A172 (cell line): ENCODE measurements around the gene DOCK7. TPM values are rescaled to one million over a fixed set of nuclear protein-coding genes. Genes with fewer than 3 reads are reported as not detected.
A peak's percentile ranks its signal among the peaks of the same experiment; 100 is the strongest.

Experiments used
- DNase-seq: peaks from one replicate; pipeline ENCODE4 v3.0.0-alpha.2; 2015; ENCODE audit warnings: low spot score
- total RNA-seq: library from RNA; depleted of rRNA; stranded (reverse); fragments of >200 nt; shearing (Covaris generic); gene quantifications from 2 replicates; pipeline ENCODE4 v1.2.3, GENCODE V29; 2014; rRNA removed

The DOCK7 gene
- total RNA-seq, 1 experiment from 2014 or later, result 70.2 TPM

GRCh38 chr1:62417351-62417999 lies 270.7 kb downstream of the DOCK7 start:
- no peak for DNase-seq

DNA sequence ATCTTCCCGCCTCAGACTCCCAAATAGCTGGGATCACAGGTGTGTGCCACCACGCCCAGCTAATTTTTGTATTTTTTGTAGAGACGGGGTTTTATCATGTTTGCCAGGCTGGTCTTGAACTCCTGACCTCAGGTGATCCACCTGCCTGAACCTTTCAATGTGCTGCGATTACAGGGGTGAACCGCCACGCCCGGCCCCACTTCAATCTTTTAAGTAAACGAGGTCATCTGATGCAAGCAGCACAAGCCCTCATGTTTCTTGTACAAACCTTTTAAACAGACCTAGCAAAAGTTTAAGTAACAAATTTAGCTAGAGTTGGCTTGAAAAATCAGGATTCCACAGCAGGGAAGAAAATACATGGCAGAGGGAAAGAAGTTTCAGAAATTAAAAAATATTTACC lies 272.5 kb downstream of the DOCK7 start:
- DNase-seq, result no peak

DNA sequence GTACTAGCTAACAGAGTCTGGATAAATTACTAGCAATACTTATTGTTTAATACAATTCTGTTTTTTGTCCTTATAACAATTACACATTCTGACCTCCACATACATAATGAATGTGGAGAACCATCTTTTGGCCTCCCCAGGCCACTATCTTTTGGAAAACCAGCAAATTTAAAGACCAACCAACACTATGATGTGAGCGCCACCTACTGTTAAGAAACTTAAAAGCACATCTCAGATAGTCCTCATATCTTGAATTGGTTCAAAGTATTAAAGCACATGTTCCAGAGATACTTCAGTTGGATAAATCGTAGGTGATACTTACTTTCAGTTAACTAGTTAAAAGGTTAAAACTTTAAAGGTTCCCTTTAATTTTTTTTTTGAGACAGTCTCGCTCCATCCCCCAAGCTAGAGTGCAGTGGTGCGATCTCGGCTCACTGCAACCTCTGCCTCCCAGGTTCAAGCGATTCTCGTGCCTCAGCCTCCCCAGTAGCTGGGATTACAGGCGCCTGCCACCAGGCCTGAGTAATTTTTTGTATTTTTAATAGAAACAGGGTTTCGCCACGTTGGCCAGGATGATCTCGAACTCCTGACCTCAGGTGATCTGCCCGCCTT lies 280.7 kb downstream of the DOCK7 start:
- peak; percentile 54 for DNase-seq

DNA sequence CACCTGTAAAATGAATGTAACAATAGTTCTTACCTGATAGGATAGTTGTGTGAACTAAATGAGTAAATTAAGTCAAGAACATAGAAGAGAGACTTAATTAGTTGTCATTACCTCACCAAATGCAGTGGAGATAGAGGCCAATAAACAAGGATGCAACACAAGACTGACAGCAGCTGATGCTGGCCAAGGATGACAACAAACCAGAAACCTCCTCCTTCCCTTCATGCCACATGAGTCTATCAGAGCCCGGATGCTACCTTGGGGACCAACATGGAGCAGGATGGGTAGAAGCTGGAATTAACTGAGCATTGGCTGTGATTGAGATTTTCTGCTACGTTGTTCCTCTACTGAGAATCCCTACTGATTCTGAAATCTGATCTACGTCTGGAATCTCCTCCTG lies 281.6 kb downstream of the DOCK7 start:
- no peak for DNase-seq

- DNase-seq, result no peak
These were observed 282.9 kb downstream of the DOCK7 start for GRCh38 chr1:62405247-62405646.

Other genes with a start within 250 kb of the DOCK7 start
- gene ANGPTL3, start 90.9 kb downstream of the DOCK7 start, total RNA-seq, result not detected in 2 replicates
- gene ATG4C, start 95.7 kb upstream of the DOCK7 start, total RNA-seq, result 10.2 and 13.3 TPM in 2 replicates